ENCODE data around the gene CCDC92B.

Gene CCDC92B

DNA sequence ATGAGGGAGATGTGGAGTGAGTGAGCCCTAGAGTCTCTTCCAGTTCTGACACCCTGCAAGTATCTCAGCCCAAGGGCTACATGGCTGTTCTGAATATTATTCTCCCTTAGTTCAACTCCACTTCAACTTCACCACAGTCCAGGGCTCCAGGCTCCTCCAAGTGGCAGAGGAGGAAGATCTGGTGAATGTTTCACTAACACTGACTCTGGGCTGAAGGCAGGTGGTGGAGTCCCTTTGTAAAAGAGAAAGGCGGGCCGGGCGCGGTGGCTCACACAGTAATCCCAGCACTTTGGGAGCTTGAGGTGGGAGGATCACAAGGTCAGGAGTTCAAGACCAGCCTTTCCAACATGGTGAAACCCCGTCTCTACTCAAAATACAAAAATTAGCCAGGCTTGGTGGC is 13.6 kb downstream of the CCDC92B start:
- DNase-seq (ENCODE audit: low read depth): no peak
- H3K4me3 ChIP-seq (ENCODE audit: low read depth, low read length): no peak overlapping the region
- TF ChIP-seq MYC (IDR thresholded peaks at IDR 0.05; ENCODE audit: low read depth, low read length) (no peak), POLR2A (IDR thresholded peaks at IDR 0.05; ENCODE audit: extremely low read depth, insufficient read length) (no peak)
- TF ChIP-seq, protein P1, sequence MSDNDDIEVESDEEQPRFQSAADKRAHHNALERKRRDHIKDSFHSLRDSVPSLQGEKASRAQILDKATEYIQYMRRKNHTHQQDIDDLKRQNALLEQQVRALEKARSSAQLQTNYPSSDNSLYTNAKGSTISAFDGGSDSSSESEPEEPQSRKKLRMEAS (IDR thresholded peaks at IDR 0.05; ENCODE audit: low read depth, low read length): no peak
- TF ChIP-seq, protein P2, sequence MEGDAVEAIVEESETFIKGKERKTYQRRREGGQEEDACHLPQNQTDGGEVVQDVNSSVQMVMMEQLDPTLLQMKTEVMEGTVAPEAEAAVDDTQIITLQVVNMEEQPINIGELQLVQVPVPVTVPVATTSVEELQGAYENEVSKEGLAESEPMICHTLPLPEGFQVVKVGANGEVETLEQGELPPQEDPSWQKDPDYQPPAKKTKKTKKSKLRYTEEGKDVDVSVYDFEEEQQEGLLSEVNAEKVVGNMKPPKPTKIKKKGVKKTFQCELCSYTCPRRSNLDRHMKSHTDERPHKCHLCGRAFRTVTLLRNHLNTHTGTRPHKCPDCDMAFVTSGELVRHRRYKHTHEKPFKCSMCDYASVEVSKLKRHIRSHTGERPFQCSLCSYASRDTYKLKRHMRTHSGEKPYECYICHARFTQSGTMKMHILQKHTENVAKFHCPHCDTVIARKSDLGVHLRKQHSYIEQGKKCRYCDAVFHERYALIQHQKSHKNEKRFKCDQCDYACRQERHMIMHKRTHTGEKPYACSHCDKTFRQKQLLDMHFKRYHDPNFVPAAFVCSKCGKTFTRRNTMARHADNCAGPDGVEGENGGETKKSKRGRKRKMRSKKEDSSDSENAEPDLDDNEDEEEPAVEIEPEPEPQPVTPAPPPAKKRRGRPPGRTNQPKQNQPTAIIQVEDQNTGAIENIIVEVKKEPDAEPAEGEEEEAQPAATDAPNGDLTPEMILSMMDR (IDR thresholded peaks at IDR 0.05; ENCODE audit: low read depth, low read length): no peak

DNA sequence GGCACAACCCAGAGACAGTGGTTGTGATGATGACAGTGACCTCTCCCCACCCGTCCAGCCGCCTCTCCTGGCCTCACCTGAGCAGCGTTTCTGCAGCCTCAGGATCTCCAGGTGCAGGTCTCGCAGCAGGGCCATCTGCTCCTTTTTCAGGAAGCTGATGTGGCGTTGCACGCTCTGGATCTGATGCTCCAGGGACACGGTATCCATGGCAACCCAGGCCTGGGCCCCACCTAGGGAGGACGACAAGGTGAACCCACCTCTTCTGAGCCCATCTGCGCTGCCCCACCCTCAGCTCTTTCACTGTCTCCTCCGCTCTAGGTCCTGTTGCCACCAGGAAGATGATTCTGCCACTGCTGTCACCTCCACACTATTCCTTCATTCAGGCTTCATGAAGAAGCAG is 14.5 kb downstream of the CCDC92B start:
- TF ChIP-seq, protein P1 (IDR thresholded peaks at IDR 0.05; ENCODE audit: low read depth, low read length): no peak
- TF ChIP-seq POLR2A (IDR thresholded peaks at IDR 0.05; ENCODE audit: extremely low read depth, insufficient read length) (no peak), MYC (IDR thresholded peaks at IDR 0.05; ENCODE audit: low read depth, low read length) (no peak)
- TF ChIP-seq, protein P2 (IDR thresholded peaks at IDR 0.05; ENCODE audit: low read depth, low read length): no peak
- no peak overlapping the region for H3K4me3 ChIP-seq (ENCODE audit: low read depth, low read length)
- DNase-seq (ENCODE audit: low read depth): no peak

DNA sequence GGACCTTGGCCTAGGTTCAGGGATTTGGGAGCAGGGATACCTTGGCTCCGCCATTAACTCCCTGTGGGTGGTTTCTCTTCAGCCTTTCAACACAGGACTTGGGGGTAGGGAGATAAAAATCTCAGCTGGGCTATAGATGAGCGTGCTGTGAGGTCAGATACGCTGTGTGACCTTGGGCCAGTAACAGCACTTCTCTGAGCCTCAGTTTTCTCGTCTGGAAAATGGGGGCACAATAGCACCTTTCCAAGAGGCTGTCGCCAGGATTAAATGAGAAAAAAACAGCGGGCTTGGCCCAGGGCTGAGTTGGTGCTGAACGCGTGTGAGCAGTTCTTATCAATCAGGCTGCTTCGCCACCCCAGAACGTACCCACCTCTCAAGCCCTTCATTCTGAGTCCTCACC is 17.6 kb downstream of the CCDC92B start:
- H3K4me3 ChIP-seq (ENCODE audit: low read depth, low read length): no peak overlapping the region
- no peak for DNase-seq (ENCODE audit: low read depth)
- TF ChIP-seq MYC (IDR thresholded peaks at IDR 0.05; ENCODE audit: low read depth, low read length) (no peak), POLR2A (IDR thresholded peaks at IDR 0.05; ENCODE audit: extremely low read depth, insufficient read length) (no peak)
- TF ChIP-seq, protein P2 (IDR thresholded peaks at IDR 0.05; ENCODE audit: low read depth, low read length): no peak
- TF ChIP-seq, protein P1 (IDR thresholded peaks at IDR 0.05; ENCODE audit: low read depth, low read length): no peak

DNA sequence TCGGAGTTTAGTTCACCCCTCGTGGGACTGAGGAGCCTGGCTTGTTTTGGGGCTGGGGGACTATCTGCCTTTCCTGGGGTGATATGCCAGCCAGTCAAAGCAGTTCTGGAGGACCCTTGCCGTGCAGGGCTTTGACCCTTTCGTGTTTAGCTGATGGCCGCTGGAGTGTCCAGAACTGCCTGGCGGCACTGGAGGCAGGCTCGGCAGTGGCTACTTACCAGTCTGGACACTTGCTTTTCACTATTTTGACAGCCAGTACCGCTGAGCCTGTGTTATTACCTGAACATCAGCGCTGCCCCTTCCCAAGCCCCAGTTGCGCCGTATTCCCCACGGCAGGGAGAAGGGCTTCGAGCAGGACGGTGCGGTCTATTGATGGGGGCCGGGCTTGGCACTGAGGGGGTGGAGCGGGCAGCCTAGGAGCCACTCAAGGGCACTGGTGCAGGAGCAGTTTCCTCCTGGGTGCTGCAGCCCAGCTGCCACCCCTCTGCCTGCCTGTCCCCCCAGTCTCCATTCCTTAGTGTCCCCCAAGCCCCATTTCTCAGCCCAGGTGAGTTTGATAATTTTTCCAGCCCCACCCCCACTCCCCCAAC is 18.6 kb downstream of the CCDC92B start:
- TF ChIP-seq, protein P1 (IDR thresholded peaks at IDR 0.05; ENCODE audit: low read depth, low read length): no peak
- TF ChIP-seq, protein P2 (IDR thresholded peaks at IDR 0.05; ENCODE audit: low read depth, low read length): no peak
- TF ChIP-seq POLR2A (IDR thresholded peaks at IDR 0.05; ENCODE audit: extremely low read depth, insufficient read length): no peak
- no peak for TF ChIP-seq MYC (IDR thresholded peaks at IDR 0.05; ENCODE audit: low read depth, low read length)
- DNase-seq (ENCODE audit: low read depth): no peak
- no peak overlapping the region for H3K4me3 ChIP-seq (ENCODE audit: low read depth, low read length)

DNA sequence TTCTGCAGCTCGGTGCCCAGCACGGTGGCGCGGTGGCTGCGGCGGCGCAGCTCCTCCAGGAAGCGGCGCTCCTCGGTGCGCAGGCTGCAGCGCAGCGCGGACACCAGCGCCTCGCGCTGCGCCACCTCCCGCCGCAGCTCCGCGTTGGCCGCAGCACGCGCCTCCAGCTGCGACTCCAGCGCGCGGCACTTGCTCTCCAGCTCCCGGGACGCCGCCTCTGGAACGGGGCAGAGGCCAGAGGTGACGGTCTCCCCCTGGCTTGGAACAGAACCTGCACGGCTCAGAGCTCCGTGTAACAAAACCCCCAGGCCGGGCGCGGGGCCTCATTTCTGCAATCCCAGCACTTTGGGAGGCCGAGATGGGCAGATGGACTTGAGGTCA is 24.7 kb downstream of the CCDC92B start:
- no peak overlapping the region for H3K4me3 ChIP-seq (ENCODE audit: low read depth, low read length)
- DNase-seq (ENCODE audit: low read depth): peak; percentile 55

More for the DNA sequence above, 24.7 kb downstream of the CCDC92B start:
- TF ChIP-seq, protein P2 (IDR thresholded peaks at IDR 0.05; ENCODE audit: low read depth, low read length): no peak
- TF ChIP-seq MYC (IDR thresholded peaks at IDR 0.05; ENCODE audit: low read depth, low read length): no peak
- TF ChIP-seq, protein P1 (IDR thresholded peaks at IDR 0.05; ENCODE audit: low read depth, low read length): no peak

All from NB4 (cell line).